ENCODE results near the gene NOS3.

GRCh38 chr7:150999497-151000230 is 8.8 kb downstream of the NOS3 start:
- TF ChIP-seq MYNN (tag by site-specific recombination; IDR thresholded peaks at IDR 0.05; ENCODE audit: borderline replicate concordance) (no peak), MZF1 (tag by site-specific recombination; IDR thresholded peaks at IDR 0.05; ENCODE audit: borderline replicate concordance) (no peak), ZNF560 (tag by site-specific recombination; IDR thresholded peaks at IDR 0.05; ENCODE audit: borderline replicate concordance) (no peak), RBAK (tag by site-specific recombination; IDR thresholded peaks at IDR 0.05) (no peak), SALL2 (tag by site-specific recombination; IDR thresholded peaks at IDR 0.05; ENCODE audit: borderline replicate concordance) (no peak), REST (tag by site-specific recombination; IDR thresholded peaks at IDR 0.05) (no peak), ZNF121 (tag by site-specific recombination; IDR thresholded peaks at IDR 0.05) (no peak), ZNF747 (tag by site-specific recombination; IDR thresholded peaks at IDR 0.05) (no peak), PRDM2 (tag by site-specific recombination; IDR thresholded peaks at IDR 0.05; ENCODE audit: borderline replicate concordance) (no peak), ZNF146 (tag by site-specific recombination; IDR thresholded peaks at IDR 0.05) (no peak)
- TF ChIP-seq, protein P1, sequence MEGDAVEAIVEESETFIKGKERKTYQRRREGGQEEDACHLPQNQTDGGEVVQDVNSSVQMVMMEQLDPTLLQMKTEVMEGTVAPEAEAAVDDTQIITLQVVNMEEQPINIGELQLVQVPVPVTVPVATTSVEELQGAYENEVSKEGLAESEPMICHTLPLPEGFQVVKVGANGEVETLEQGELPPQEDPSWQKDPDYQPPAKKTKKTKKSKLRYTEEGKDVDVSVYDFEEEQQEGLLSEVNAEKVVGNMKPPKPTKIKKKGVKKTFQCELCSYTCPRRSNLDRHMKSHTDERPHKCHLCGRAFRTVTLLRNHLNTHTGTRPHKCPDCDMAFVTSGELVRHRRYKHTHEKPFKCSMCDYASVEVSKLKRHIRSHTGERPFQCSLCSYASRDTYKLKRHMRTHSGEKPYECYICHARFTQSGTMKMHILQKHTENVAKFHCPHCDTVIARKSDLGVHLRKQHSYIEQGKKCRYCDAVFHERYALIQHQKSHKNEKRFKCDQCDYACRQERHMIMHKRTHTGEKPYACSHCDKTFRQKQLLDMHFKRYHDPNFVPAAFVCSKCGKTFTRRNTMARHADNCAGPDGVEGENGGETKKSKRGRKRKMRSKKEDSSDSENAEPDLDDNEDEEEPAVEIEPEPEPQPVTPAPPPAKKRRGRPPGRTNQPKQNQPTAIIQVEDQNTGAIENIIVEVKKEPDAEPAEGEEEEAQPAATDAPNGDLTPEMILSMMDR (tag by site-specific recombination; IDR thresholded peaks at IDR 0.05): no peak
- TF ChIP-seq, protein P2, sequence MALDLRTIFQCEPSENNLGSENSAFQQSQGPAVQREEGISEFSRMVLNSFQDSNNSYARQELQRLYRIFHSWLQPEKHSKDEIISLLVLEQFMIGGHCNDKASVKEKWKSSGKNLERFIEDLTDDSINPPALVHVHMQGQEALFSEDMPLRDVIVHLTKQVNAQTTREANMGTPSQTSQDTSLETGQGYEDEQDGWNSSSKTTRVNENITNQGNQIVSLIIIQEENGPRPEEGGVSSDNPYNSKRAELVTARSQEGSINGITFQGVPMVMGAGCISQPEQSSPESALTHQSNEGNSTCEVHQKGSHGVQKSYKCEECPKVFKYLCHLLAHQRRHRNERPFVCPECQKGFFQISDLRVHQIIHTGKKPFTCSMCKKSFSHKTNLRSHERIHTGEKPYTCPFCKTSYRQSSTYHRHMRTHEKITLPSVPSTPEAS (tag by site-specific recombination; IDR thresholded peaks at IDR 0.05): no peak
- TF ChIP-seq, protein P3, sequence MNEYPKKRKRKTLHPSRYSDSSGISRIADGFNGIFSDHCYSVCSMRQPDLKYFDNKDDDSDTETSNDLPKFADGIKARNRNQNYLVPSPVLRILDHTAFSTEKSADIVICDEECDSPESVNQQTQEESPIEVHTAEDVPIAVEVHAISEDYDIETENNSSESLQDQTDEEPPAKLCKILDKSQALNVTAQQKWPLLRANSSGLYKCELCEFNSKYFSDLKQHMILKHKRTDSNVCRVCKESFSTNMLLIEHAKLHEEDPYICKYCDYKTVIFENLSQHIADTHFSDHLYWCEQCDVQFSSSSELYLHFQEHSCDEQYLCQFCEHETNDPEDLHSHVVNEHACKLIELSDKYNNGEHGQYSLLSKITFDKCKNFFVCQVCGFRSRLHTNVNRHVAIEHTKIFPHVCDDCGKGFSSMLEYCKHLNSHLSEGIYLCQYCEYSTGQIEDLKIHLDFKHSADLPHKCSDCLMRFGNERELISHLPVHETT (tag by site-specific recombination; IDR thresholded peaks at IDR 0.05): no peak

All from HEK293 (cell line).